HG03442 (cell line): Measurements from ENCODE around the gene ZNF142.

Experiments
- ATAC-seq: cut with Tn5 transposase; IDR thresholded peaks from one replicate; pipeline ENCODE4 v1.9.1; 2021; ENCODE audit warnings: mild to moderate bottlenecking, moderate library complexity; ENCODE audit not compliant: unreplicated experiment

The ZNF142 gene

DNA sequence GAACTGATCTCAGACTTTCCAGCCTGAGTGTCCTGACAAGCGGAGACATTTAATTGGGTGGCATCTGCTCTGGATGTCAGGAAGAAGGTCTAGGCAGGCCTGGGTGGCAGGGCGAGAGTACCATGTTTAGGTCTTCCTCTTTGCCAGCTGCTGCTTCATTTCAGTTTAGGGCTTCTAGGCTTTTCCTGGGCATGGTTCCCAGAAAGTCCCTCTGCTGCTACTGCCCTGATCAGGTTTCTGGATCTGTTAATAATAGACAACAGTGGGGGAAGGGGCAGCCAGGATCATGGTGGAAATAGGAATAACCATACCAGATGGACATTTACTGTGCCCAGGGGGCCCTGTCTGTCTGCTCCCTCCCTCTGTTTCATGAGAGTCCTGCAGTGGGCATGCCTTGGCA, 54.0 kb downstream of the ZNF142 start:
- no peak for ATAC-seq
